T-helper 9 cell (primary cell): Measurements from ENCODE around the gene KCP.

Experiments used
- DNase-seq: peaks from one replicate; pipeline ENCODE4 v3.0.0-alpha.2; 2020

Gene KCP

GRCh38 chr7:128854396-128854795 lies 56.1 kb downstream of the KCP start:
- no peak for DNase-seq

GRCh38 chr7:128853799-128854198 lies 56.7 kb downstream of the KCP start:
- DNase-seq: no peak

GRCh38 chr7:128852537-128853254 lies 57.8 kb downstream of the KCP start:
- no peak for DNase-seq

GRCh38 chr7:128849804-128850490 lies 60.6 kb downstream of the KCP start:
- DNase-seq: no peak

GRCh38 chr7:128849156-128849515 lies 61.4 kb downstream of the KCP start:
- DNase-seq: no peak

- DNase-seq: no peak
Measured at GRCh38 chr7:128848289-128849155, 62.0 kb downstream of the KCP start.

- DNase-seq: no peak
Measured at GRCh38 chr7:128847721-128848211, 62.7 kb downstream of the KCP start.

- no peak for DNase-seq
Measured at GRCh38 chr7:128846781-128847444, 63.6 kb downstream of the KCP start.

GRCh38 chr7:128845987-128846386 lies 64.5 kb downstream of the KCP start:
- no peak for DNase-seq

GRCh38 chr7:128845475-128845874 lies 65.0 kb downstream of the KCP start:
- DNase-seq: no peak

GRCh38 chr7:128844777-128845311 lies 65.7 kb downstream of the KCP start:
- no peak for DNase-seq

- no peak for DNase-seq
Measured at GRCh38 chr7:128843938-128844621, 66.4 kb downstream of the KCP start.

- no peak for DNase-seq
Measured at GRCh38 chr7:128842674-128843641, 67.6 kb downstream of the KCP start.

GRCh38 chr7:128841921-128842673 lies 68.4 kb downstream of the KCP start:
- peak; percentile 50 for DNase-seq

GRCh38 chr7:128841171-128841690 lies 69.3 kb downstream of the KCP start:
- no peak for DNase-seq

- no peak for DNase-seq
Measured at GRCh38 chr7:128840326-128841170, 70.0 kb downstream of the KCP start.

- DNase-seq: no peak
Measured at GRCh38 chr7:128839751-128840177, 70.7 kb downstream of the KCP start.

- no peak for DNase-seq
Measured at GRCh38 chr7:128838981-128839731, 71.4 kb downstream of the KCP start.
